H9 (cell line): ENCODE measurements around the gene FAM210B. TPM values are rescaled to one million over a fixed set of nuclear protein-coding genes. Genes with fewer than 3 reads are reported as not detected.

Experiments
- DNase-seq: peaks from one replicate; pipeline ENCODE4 v3.0.0-alpha.2; 2017
- H2AFZ ChIP-seq: one replicate; pipeline ENCODE4 v1.6.1; 2013; ENCODE audit warnings: mild to moderate bottlenecking, low read length, control low read depth, moderate library complexity
- H2AK5ac ChIP-seq: 2 replicates; pipeline ENCODE4 v1.6.1; 2013; ENCODE audit warnings: low read length, control low read depth, mixed read lengths; ENCODE audit not compliant: insufficient read length
- H2BK120ac ChIP-seq: one replicate; pipeline ENCODE4 v1.6.1; 2013; ENCODE audit warnings: low read depth, mild to moderate bottlenecking, low read length, control low read depth, inconsistent platforms; ENCODE audit not compliant: poor library complexity, severe bottlenecking
- H2BK12ac ChIP-seq: 2 replicates; pipeline ENCODE4 v1.6.1; 2013; ENCODE audit warnings: low read length, control low read depth, mixed read lengths, low read depth; ENCODE audit not compliant: insufficient read length
- H2BK15ac ChIP-seq: 2 replicates; pipeline ENCODE4 v1.6.1; 2013; ENCODE audit warnings: low read depth, low read length, control low read depth
- H2BK20ac ChIP-seq: one replicate; pipeline ENCODE4 v1.6.1; 2013; ENCODE audit warnings: low read depth, mild to moderate bottlenecking, low read length, control low read depth, inconsistent platforms; ENCODE audit not compliant: poor library complexity, severe bottlenecking
- H2BK5ac ChIP-seq: 2 replicates; pipeline ENCODE4 v1.6.1; 2013; ENCODE audit warnings: low read length, control low read depth, mixed read lengths; ENCODE audit not compliant: insufficient read length
- H3K14ac ChIP-seq: 2 replicates; pipeline ENCODE4 v1.6.1; 2013; ENCODE audit warnings: low read length, control low read depth; ENCODE audit not compliant: insufficient read depth
- H3K18ac ChIP-seq: 2 replicates; pipeline ENCODE4 v1.6.1; 2013; ENCODE audit warnings: low read depth, mild to moderate bottlenecking, mixed read lengths, low read length, control low read depth; ENCODE audit not compliant: insufficient read length
- H3K23ac ChIP-seq: 2 replicates; pipeline ENCODE4 v1.6.1; 2013; ENCODE audit warnings: low read length, control low read depth, mixed read lengths, low read depth; ENCODE audit not compliant: insufficient read length
- H3K23me2 ChIP-seq: 2 replicates; pipeline ENCODE4 v1.6.1; 2013; ENCODE audit warnings: low read depth, mild to moderate bottlenecking, mixed read lengths, low read length, control low read depth; ENCODE audit not compliant: insufficient read length, poor library complexity, severe bottlenecking
- H3K27ac ChIP-seq: 2 replicates; pipeline ENCODE4 v1.5.1; 2013; ENCODE audit warnings: low read length, control low read depth, mixed read lengths, low read depth; ENCODE audit not compliant: insufficient read length
- H3K27me3 ChIP-seq: 2 replicates; pipeline ENCODE4 v1.6.1; 2013; ENCODE audit warnings: low read length, control low read depth, inconsistent platforms; ENCODE audit not compliant: insufficient read depth
- H3K4ac ChIP-seq: 2 replicates; pipeline ENCODE4 v1.6.1; 2013; ENCODE audit warnings: low read depth, mild to moderate bottlenecking, control low read depth, inconsistent platforms, low read length, moderate library complexity
- H3K4me1 ChIP-seq: 2 replicates; pipeline ENCODE4 v1.6.1; 2013; ENCODE audit warnings: low read length, control low read depth, inconsistent platforms; ENCODE audit not compliant: insufficient read depth
- H3K4me2 ChIP-seq: 2 replicates; pipeline ENCODE4 v1.6.1; 2013; ENCODE audit warnings: low read length, control low read depth, mixed read lengths; ENCODE audit not compliant: insufficient read length, insufficient read depth
- H3K56ac ChIP-seq: 2 replicates; pipeline ENCODE4 v1.6.1; 2013; ENCODE audit warnings: low read depth, mild to moderate bottlenecking, mixed read lengths, low read length, control low read depth; ENCODE audit not compliant: insufficient read length
- H3K79me1 ChIP-seq: 2 replicates; pipeline ENCODE4 v1.6.1; 2013; ENCODE audit warnings: low read depth, mild to moderate bottlenecking, moderate library complexity, low read length, control low read depth, inconsistent platforms; ENCODE audit not compliant: insufficient read depth, poor library complexity, severe bottlenecking
- H3K79me2 ChIP-seq: 2 replicates; pipeline ENCODE4 v1.6.1; 2013; ENCODE audit warnings: low read length, control low read depth, inconsistent platforms; ENCODE audit not compliant: insufficient read depth
- H3K9ac ChIP-seq: 2 replicates; pipeline ENCODE4 v1.6.1; 2013; ENCODE audit warnings: low read length, control low read depth, mixed read lengths; ENCODE audit not compliant: insufficient read length; ENCODE audit errors: extremely low read depth
- H3K9me3 ChIP-seq: one replicate; pipeline ENCODE4 v1.6.1; 2013; ENCODE audit warnings: low read depth, low read length, inconsistent platforms; ENCODE audit not compliant: control insufficient read depth
- H3T11ph ChIP-seq: one replicate; pipeline ENCODE4 v1.6.1; 2013; ENCODE audit warnings: mild to moderate bottlenecking, low read length, control low read depth, inconsistent platforms
- H4K20me1 ChIP-seq: one replicate; pipeline ENCODE4 v1.6.1; 2013; ENCODE audit not compliant: control insufficient read depth, insufficient read length, insufficient read depth
- H4K5ac ChIP-seq: 2 replicates; pipeline ENCODE4 v1.6.1; 2013; ENCODE audit warnings: low read depth, mild to moderate bottlenecking, mixed read lengths, low read length, control low read depth; ENCODE audit not compliant: insufficient read length
- H4K8ac ChIP-seq: replicated peaks from 2 replicates; pipeline ENCODE4 v1.6.1; 2013; ENCODE audit warnings: low read length, control low read depth, mixed read lengths, low read depth; ENCODE audit not compliant: insufficient read length
- H4K91ac ChIP-seq: 2 replicates; pipeline ENCODE4 v1.6.1; 2013; ENCODE audit warnings: low read depth, mild to moderate bottlenecking, moderate library complexity, mixed read lengths, low read length, control low read depth; ENCODE audit not compliant: insufficient read length
- H3K27ac Mint-ChIP-seq, 3 experiments: 2 replicates in 2 of 3; 3 replicates in 1 of 3; pipeline ENCODE4 v1.8.0; 2020 to 2021; ENCODE audit warnings: mixed read lengths in 3 of 3, mild to moderate bottlenecking in 1 of 3, moderate library complexity in 1 of 3
- H3K27me3 Mint-ChIP-seq: 2 replicates; pipeline ENCODE4 v1.8.0; 2021; ENCODE audit warnings: low read depth, mild to moderate bottlenecking, moderate library complexity, mixed read lengths
- H3K36me3 Mint-ChIP-seq, 3 experiments: 2 replicates in 2 of 3; 3 replicates in 1 of 3; pipeline ENCODE4 v1.8.0; 2020 to 2021; ENCODE audit warnings: low read depth in 3 of 3, mixed read lengths in 3 of 3; ENCODE audit not compliant: insufficient read depth in 1 of 3
- H3K4me1 Mint-ChIP-seq, 2 experiments: 2 replicates each; pipeline ENCODE4 v1.8.0; 2020; ENCODE audit warnings: mixed read lengths in 2 of 2
- H3K4me3 Mint-ChIP-seq, 2 experiments: 2 replicates in 1 of 2; 3 replicates in 1 of 2; pipeline ENCODE4 v1.8.0; 2020 to 2021; ENCODE audit warnings: mild to moderate bottlenecking in 2 of 2, mixed read lengths in 2 of 2, moderate library complexity in 1 of 2
- H3K9me3 Mint-ChIP-seq, 2 experiments: 2 replicates in 1 of 2; 3 replicates in 1 of 2; pipeline ENCODE4 v1.8.0; 2020; ENCODE audit warnings: mild to moderate bottlenecking in 2 of 2, mixed read lengths in 2 of 2, moderate library complexity in 1 of 2
- total RNA-seq: library from RNA; stranded (reverse); gene quantifications from 2 replicates; pipeline ENCODE4 v1.2.1, GENCODE V29; 2021
- TF ChIP-seq, protein P1 (sequence below): fragments of 200-600 bp; sonication (generic); conservative IDR thresholded peaks from 3 replicates; pipeline ENCODE4 v1.8.0; 2021; ENCODE audit warnings: antibody characterized with exemption, mild to moderate bottlenecking

Gene FAM210B
- total RNA-seq, 1 experiment from 2014 or later, result 24.2 TPM

DNA sequence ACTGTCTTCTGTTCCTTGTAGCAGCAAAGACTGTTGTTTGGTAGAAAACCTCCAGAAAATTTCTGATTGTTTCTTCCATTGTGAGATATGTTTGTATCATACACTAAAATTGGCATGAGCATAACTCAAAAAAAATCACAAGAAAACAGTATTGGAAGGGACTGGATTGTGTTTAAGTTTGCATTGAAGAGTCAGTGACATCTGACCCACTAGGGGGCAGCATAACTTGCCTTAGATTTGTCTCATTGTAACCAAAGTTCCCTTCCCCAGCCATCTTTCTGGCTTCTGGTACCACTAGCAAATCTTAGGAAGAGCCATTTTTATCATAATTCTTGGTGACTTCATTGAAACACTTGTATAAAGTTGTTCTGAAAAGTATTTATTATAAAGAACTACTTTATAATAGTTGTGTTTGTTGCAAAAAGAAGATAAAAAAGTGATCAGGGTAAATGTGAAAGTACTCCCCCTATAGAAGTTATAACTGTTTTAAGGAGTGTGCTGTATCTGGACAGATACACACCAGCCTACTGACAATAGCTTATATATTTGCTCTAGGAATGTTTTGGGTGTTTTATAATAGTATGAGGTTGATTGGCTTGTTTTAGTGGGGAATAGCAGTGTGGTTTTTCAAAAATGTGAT is 41.3 kb downstream of the FAM210B start:
- Histone ChIP-seq H3K4ac (no peak overlapping the region), H3K9me3 (no peaks in the 10 kb centered on the region), H3K9ac (no peak overlapping the region), H3K23ac (no peak overlapping the region), H4K5ac (no peak overlapping the region), H3K27ac (no peak overlapping the region), H3K79me1 (no peaks in the 10 kb centered on the region), H3K23me2 (no peaks in the 10 kb centered on the region), H3T11ph (no peak overlapping the region), H3K4me2 (no peak overlapping the region), H3K27me3 (no peaks in the 10 kb centered on the region), H4K91ac (no peak overlapping the region), H3K4me1 (no peaks in the 10 kb centered on the region), H2BK12ac (no peak overlapping the region), H3K79me2 (no peaks in the 10 kb centered on the region; the same call in 1 of the 2 replicates), H2BK5ac (no peak overlapping the region), H2AK5ac (no peak overlapping the region), H2AFZ (no peak overlapping the region), H4K20me1 (no peaks in the 10 kb centered on the region), H2BK20ac (no peak overlapping the region), H3K56ac (no peak overlapping the region), H3K14ac (no peak overlapping the region), H4K8ac (no peak overlapping the region), H2BK15ac (no peak overlapping the region), H2BK120ac (no peak overlapping the region), H3K18ac (no peak overlapping the region)
- DNase-seq, result no peak
- TF ChIP-seq, protein P1, sequence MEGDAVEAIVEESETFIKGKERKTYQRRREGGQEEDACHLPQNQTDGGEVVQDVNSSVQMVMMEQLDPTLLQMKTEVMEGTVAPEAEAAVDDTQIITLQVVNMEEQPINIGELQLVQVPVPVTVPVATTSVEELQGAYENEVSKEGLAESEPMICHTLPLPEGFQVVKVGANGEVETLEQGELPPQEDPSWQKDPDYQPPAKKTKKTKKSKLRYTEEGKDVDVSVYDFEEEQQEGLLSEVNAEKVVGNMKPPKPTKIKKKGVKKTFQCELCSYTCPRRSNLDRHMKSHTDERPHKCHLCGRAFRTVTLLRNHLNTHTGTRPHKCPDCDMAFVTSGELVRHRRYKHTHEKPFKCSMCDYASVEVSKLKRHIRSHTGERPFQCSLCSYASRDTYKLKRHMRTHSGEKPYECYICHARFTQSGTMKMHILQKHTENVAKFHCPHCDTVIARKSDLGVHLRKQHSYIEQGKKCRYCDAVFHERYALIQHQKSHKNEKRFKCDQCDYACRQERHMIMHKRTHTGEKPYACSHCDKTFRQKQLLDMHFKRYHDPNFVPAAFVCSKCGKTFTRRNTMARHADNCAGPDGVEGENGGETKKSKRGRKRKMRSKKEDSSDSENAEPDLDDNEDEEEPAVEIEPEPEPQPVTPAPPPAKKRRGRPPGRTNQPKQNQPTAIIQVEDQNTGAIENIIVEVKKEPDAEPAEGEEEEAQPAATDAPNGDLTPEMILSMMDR, result peak; percentile 87
- Mint-ChIP-seq H3K36me3 (peaks cover 68 to 91% (median 85%) of the 10 kb centered on the region in 3 experiments), H3K9me3 (no peaks in the 10 kb centered on the region), H3K4me1 (no peaks in the 10 kb centered on the region), H3K4me3 (no peak overlapping the region), H3K27ac (no peak overlapping the region), H3K27me3 (no peaks in the 10 kb centered on the region)
